ENCODE data around the gene KRT6A. TPM values are rescaled to one million over a fixed set of nuclear protein-coding genes. Genes with fewer than 3 reads are reported as not detected.
"Not testable (repeated sequence)": the region's sequence is repeated elsewhere in the genome, so short reads cannot be mapped to it uniquely, and the experiment has no call there.

KRT6A gene
- total RNA-seq, 1 donor from 2014 or later = not detected

- no peak overlapping the region for H3K4me3 Mint-ChIP-seq
- Histone ChIP-seq H3K27ac (no peak overlapping the region), H4K20me1 (ENCODE audit: low read depth) (no peaks in the 10 kb centered on the region), H3F3A (ENCODE audit: low read depth) (peaks cover 5% of the 10 kb centered on the region), H3K79me2 (ENCODE audit: low read depth) (no peaks in the 10 kb centered on the region), H3K9ac (no peak overlapping the region), H3K4me3 (no peak overlapping the region), H3K36me3 (no peaks in the 10 kb centered on the region), H3K4me2 (no peak overlapping the region), H3K9me3 (ENCODE audit: low read depth) (no peaks in the 10 kb centered on the region), H3K4me1 (peaks cover 7% of the 10 kb centered on the region), H2AFZ (replicated peaks) (no peak overlapping the region), H3K27me3 (no peaks in the 10 kb centered on the region)
- peaks cover 2% of the 10 kb centered on the region for H3K9me3 Mint-ChIP-seq
- no peaks in the 10 kb centered on the region for H3K27me3 Mint-ChIP-seq (ENCODE audit: insufficient read depth, low read depth)
- TF ChIP-seq EZH2 (IDR thresholded peaks at IDR 0.05) = no peak
- no peak for TF ChIP-seq EZH2phosphoT487 (IDR thresholded peaks at IDR 0.05)
- TF ChIP-seq CTCF (IDR thresholded peaks at IDR 0.05) = no peak
- DNase-seq (ENCODE audit: low spot score) = no peak
- peaks cover 3% of the 10 kb centered on the region for H3K4me1 Mint-ChIP-seq
- H3K36me3 Mint-ChIP-seq = no peaks in the 10 kb centered on the region
- peak overlapping the region; percentile 17 for H3K27ac Mint-ChIP-seq
Observed at GRCh38 chr12:52501490-52501889, 8.4 kb upstream of the KRT6A start.

GRCh38 chr12:52500574-52500973 lies 7.5 kb upstream of the KRT6A start:
- H3K9ac ChIP-seq; H3K36me3 ChIP-seq; H3K27ac Mint-ChIP-seq; H3K4me2 ChIP-seq; DNase-seq (ENCODE audit: low spot score); H2AFZ ChIP-seq (replicated peaks); H3K27ac ChIP-seq; H3K9me3 ChIP-seq (ENCODE audit: low read depth); H3K27me3 ChIP-seq; H3K4me3 ChIP-seq; H3K36me3 Mint-ChIP-seq; H3K9me3 Mint-ChIP-seq; H3K27me3 Mint-ChIP-seq (ENCODE audit: insufficient read depth, low read depth); H3K4me3 Mint-ChIP-seq; H4K20me1 ChIP-seq (ENCODE audit: low read depth); H3K79me2 ChIP-seq (ENCODE audit: low read depth): not testable (repeated sequence)
- H3F3A ChIP-seq (ENCODE audit: low read depth) = peaks cover 13% of the 10 kb centered on the region
- H3K4me1 Mint-ChIP-seq = peaks cover 12% of the 10 kb centered on the region
- peaks cover 17% of the 10 kb centered on the region for H3K4me1 ChIP-seq

GRCh38 chr12:52499806-52500560 lies 6.9 kb upstream of the KRT6A start:
- Histone ChIP-seq H3F3A (ENCODE audit: low read depth) (peaks cover 13% of the 10 kb centered on the region), H3K27ac (no peak overlapping the region), H4K20me1 (ENCODE audit: low read depth) (no peaks in the 10 kb centered on the region), H3K79me2 (ENCODE audit: low read depth) (no peaks in the 10 kb centered on the region), H3K36me3 (no peaks in the 10 kb centered on the region), H3K4me3 (no peak overlapping the region), H3K27me3 (no peaks in the 10 kb centered on the region), H3K4me1 (peaks cover 18% of the 10 kb centered on the region), H2AFZ (replicated peaks) (no peak overlapping the region), H3K9me3 (ENCODE audit: low read depth) (no peaks in the 10 kb centered on the region), H3K9ac (no peak overlapping the region), H3K4me2 (no peak overlapping the region)
- H3K36me3 Mint-ChIP-seq = no peaks in the 10 kb centered on the region
- TF ChIP-seq EZH2 (IDR thresholded peaks at IDR 0.05) (no peak), CTCF (IDR thresholded peaks at IDR 0.05) (no peak), EZH2phosphoT487 (IDR thresholded peaks at IDR 0.05) (no peak)
- peaks cover 17% of the 10 kb centered on the region for H3K4me1 Mint-ChIP-seq
- H3K27ac Mint-ChIP-seq = no peak overlapping the region
- no peak for DNase-seq (ENCODE audit: low spot score)
- no peaks in the 10 kb centered on the region for H3K27me3 Mint-ChIP-seq (ENCODE audit: insufficient read depth, low read depth)
- H3K9me3 Mint-ChIP-seq = peaks cover 2% of the 10 kb centered on the region
- no peak overlapping the region for H3K4me3 Mint-ChIP-seq

DNA sequence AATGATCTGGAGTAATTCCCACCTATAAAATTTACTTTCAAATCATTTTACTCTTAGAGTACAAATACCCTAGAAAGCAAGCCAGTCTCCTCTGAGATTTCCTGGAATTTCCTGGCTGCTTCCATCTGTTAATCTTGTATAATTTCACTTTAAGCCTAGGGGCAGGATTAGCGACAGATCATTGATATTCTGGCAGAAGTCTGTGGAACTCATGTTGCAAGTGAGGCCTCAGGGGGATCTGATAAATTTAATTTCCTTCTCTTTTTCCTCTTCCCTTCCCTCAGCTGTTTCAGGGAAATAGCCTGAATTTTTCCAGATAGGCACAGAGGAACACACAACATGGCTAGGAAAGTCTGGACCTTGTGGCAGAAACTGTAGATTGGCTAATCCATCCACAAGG lies 5.9 kb upstream of the KRT6A start:
- no peaks in the 10 kb centered on the region for H3K36me3 Mint-ChIP-seq
- no peak overlapping the region for H2AFZ ChIP-seq (replicated peaks)
- no peaks in the 10 kb centered on the region for H3K27me3 ChIP-seq
- TF ChIP-seq EZH2phosphoT487 (IDR thresholded peaks at IDR 0.05) = no peak
- peaks cover 2% of the 10 kb centered on the region for H3K9me3 Mint-ChIP-seq
- H3K36me3 ChIP-seq = no peaks in the 10 kb centered on the region
- H3K27me3 Mint-ChIP-seq (ENCODE audit: insufficient read depth, low read depth) = no peaks in the 10 kb centered on the region
- H3K4me2 ChIP-seq = no peak overlapping the region
- peaks cover 18% of the 10 kb centered on the region for H3K4me1 ChIP-seq
- H3K4me3 Mint-ChIP-seq = no peak overlapping the region
- DNase-seq (ENCODE audit: low spot score) = no peak
- H3K27ac ChIP-seq = no peak overlapping the region
- no peak overlapping the region for H3K9ac ChIP-seq
- H3F3A ChIP-seq (ENCODE audit: low read depth) = peaks cover 13% of the 10 kb centered on the region
- H3K27ac Mint-ChIP-seq = no peak overlapping the region
- H3K9me3 ChIP-seq (ENCODE audit: low read depth) = no peaks in the 10 kb centered on the region
- no peak overlapping the region for H3K4me3 ChIP-seq
- H3K79me2 ChIP-seq (ENCODE audit: low read depth) = no peaks in the 10 kb centered on the region
- peaks cover 21% of the 10 kb centered on the region for H3K4me1 Mint-ChIP-seq
- no peaks in the 10 kb centered on the region for H4K20me1 ChIP-seq (ENCODE audit: low read depth)

Measured in neural progenitor cell (in vitro differentiated cells).